GM19438 (cell line): ENCODE data around the gene TCAP.

Experiments used
- ATAC-seq: cut with Tn5 transposase; IDR thresholded peaks from one replicate; pipeline ENCODE4 v1.9.1; 2021; ENCODE audit warnings: low read depth; ENCODE audit not compliant: unreplicated experiment

TCAP gene

GRCh38 chr17:39665642-39666224, 584 bp downstream of the TCAP start:
- no peak for ATAC-seq

GRCh38 chr17:39666231-39666600, 1.1 kb downstream of the TCAP start:
- ATAC-seq = no peak

GRCh38 chr17:39666601-39667261, 1.6 kb downstream of the TCAP start:
- ATAC-seq = no peak

- ATAC-seq = no peak
Observed at GRCh38 chr17:39667262-39667944, 2.3 kb downstream of the TCAP start.

DNA sequence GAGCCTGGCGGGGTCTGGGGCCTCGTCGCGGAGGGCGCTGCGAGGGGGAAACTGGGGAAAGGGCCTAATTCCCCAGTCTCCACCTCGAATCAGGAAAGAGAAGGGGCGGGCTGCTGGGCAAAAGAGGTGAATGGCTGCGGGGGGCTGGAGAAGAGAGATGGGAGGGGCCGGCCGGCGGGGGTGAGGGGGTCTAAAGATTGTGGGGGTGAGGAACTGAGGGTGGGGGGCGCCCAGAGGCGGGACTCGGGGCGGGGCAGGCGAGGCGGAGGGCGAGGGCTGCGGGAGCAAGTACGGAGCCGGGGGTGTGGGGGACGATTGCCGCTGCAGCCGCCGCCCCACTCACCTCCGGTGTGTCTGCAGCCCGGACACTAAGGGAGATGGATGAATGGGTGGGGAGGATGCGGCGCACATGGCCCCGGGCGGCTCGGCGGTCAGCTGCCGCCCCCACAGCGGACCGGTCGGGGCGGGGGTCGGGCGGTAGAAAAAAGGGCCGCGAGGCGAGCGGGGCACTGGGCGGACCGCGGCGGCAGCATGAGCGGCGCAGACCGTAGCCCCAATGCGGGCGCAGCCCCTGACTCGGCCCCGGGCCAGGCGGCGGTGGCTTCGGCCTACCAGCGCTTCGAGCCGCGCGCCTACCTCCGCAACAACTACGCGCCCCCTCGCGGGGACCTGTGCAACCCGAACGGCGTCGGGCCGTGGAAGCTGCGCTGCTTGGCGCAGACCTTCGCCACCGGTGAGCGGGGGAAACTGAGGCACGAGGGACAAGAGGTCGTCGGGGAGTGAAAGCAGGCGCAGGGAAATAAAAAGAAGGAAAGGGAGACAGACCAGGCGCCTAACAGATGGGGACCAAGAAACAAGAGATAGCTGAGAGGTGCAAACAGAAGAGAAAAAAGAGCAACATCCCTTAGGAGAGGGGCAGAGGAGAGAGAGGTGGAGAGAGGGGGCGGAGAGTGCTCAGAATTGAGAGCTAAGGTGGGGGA, 3.1 kb downstream of the TCAP start, which contains the start of gene PNMT:
Gene PNMT, plus strand, starts transcription at position 509 of the 980 bp plus-strand sequence. Its CDS starts 23 bp downstream, at position 532.
- ATAC-seq = no peak

GRCh38 chr17:39669897-39670735, 5.0 kb downstream of the TCAP start:
- no peak for ATAC-seq

DNA sequence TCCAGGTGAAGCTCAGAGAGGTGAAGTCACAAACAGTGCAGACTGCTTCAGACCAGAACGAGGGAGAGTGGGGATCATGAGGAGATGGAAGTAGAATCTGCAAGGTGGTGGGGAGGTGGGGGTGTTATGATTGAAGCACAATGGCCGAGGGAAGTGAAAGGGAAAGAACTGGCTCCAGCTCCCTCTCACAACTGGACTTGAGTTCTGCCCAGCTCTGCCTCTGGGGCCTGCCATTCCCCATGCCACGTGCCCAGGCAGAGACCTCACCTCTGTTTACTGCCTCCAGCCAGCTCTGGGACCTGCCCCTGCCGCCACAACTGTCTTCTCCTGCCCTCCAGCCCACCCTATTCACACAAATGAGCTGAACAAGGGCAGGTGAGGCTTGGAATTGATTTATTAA, 5.6 kb downstream of the TCAP start:
- no peak for ATAC-seq

GRCh38 chr17:39671651-39672521, 6.7 kb downstream of the TCAP start:
- no peak for ATAC-seq

GRCh38 chr17:39672522-39673334, 7.6 kb downstream of the TCAP start:
- no peak for ATAC-seq

DNA sequence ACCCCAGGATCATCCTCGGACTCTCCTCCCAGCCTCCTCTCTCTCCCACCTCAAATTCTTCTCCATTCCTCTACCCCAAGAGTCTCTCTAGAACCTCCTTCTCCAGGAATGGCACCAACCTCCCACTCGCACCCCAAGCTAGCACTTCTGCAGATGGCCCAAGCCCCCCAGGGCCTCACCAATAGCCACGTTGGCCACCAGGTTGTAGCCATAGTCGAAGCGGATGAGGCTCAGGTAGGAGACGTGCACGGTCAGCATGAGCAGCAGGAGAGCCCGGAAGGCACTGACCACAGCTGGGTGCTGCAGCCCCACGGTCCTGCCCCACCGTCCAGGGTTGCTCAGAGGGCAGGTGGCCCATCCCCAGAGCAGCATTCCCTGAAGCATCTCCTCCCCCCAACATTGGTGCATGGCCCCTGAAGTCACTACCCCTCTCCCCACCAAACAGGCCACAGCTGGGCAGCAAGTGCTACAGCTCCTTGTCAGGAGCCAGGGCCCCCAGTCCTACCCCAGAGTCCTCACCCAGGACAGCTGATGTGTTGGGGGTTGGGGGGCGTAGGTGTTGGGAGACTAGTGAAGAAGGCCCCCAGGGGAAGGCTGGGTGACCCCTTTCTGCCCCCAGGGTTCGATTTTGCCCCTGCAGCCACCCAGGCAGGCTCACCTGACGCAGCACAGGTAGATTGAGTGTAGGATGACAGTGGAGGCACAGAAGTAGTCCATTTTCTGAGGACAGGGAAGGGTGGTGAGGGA, 8.4 kb downstream of the TCAP start:
- no peak for ATAC-seq

DNA sequence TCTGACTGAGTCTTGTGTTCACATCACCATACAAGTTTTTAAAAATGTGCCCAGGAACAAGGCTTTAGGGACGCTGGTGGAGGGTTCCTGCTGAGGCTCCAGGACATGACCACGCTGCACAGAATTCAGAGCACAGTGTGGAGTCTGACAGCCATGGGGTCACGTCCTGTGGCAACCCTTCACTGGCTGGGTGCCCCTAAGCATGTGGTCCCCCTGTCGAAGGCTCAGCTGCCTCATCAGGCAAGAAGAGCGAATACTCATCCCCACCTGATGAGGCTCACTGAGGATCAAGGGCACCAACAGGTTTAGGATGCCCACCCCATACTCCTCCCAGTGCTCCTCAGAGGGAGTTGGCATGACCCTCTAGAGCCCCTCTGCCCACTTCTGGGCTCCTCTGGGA, 9.0 kb downstream of the TCAP start:
- no peak for ATAC-seq

DNA sequence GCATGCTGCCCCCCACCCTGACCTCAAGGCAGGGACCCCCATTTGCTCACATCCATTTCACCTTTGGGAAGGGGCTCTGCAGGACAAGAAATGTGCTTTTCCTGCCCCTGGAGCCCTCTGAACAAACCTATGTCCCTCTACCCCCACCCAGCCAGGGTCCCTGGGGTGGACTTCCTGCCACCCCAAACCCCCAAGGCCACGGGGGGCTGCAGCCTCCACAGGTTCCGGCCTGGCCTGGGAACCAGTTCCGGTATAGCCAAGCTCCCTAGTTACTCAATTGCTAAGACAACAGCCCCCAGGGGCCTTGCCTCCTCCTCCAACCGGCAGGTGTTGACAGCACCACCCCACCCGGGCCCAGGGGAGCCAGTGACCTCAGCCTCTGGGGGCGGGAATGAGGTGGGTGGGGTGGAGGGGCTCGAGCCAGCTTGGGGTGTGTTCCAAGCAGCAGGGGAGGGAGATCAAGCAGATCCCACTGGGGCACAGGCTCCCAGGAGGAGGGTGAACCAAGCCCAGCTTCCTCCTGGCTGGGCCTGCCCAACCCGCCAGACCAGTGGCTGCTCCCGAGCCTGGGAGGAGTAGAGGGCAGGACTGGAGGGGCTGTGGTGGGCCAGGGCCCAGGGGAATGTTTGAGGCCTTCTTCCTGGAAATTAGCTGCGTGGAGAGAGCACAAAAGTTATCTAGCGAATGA, 9.7 kb downstream of the TCAP start:
- ATAC-seq = no peak

DNA sequence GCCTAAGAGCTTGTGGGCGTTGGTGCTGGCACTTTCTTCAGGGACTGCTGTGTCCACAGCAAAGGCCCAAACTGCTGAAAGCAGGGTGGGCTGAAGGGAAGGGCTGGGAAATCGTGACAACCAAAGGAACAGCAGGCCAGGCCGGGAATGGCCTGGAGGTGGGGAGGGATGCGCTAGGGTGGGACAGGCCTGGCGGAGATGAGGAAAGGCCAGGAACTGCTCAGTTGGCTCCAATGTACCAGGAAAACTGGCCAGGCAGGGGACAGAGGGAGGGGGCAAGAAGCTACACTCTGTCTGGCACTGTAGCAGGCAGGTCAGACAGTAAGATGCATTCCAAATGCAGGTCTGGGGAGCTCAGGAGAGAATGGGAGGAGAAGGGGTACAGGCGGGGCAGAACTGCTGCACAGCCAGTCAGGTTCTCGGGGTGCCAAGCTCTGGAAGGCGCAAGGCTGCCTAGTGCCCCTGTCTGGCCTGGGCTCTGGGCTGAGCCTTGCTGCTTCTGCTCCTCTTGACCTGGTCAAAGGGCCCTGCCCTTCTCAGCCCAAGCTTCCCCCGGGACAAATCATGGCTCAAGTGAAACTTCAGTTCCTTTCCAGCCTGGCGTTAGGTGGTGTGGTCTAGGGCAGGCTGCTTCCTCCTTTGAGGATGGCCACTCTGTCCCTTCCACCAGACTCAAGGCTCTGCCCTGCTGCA, 10.4 kb downstream of the TCAP start:
- no peak for ATAC-seq

GRCh38 chr17:39676198-39676819, 11.2 kb downstream of the TCAP start:
- ATAC-seq = no peak

DNA sequence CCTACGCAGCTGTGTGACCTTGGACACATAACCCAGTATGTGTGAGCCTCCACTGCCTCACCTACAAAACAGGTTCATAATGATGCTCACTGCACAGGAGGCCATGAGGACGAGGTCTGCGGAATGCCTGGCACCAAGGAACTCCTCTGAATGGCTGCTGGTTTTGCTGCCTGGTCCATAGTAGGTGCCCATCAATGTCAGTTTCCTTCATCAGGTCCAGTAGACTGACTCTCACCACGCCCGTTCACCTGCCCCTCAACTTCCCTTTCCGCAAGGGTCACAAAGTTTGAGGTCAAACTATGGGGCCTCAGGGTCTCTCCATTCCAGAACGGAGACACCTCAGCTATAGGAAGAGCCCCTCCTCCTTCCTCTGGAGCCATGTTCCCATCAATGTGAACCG, 11.9 kb downstream of the TCAP start:
- ATAC-seq = no peak
